ENCODE data around the gene GPALPP1.

GPALPP1 gene

GRCh38 chr13:45068036-45069001, 79.0 kb downstream of the GPALPP1 start:
- no peak for DNase-seq

GRCh38 chr13:45073809-45074208, 84.5 kb downstream of the GPALPP1 start:
- no peak for DNase-seq

GRCh38 chr13:45074721-45075120, 85.4 kb downstream of the GPALPP1 start:
- DNase-seq = no peak

DNA sequence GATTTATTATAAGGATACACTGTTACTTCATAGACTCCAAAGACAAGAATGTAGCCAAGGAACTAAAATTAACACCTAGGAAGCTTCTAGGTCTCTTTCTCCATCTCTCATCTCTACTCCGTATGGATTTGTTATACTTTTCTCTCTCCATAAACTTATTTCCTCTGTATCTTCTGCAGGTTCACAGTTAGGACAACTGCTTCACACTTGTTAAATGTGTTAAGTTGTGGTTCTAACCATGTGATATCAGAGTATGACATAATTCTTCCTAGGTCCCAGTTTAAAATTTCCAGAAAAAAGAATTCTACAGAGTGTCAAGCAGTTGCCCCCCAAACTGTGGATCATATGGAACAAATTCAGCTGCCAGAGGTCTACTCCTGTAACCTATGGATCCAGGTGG, 88.7 kb downstream of the GPALPP1 start:
- no peak for DNase-seq
